BJ (cell line): Measurements from ENCODE around the gene SLX4. TPM values are rescaled to one million over a fixed set of nuclear protein-coding genes. Genes with fewer than 3 reads are reported as not detected.

Source experiments
- CTCF ChIA-PET: fragments of 350-600 bp; formaldehyde crosslinking; extraction: SDS; loops from one replicate; lab custom pipeline; 2021; ENCODE audit warnings: antibody characterized with exemption, inconsistent platforms; lab: Yijun Ruan, JAX
- POLR2A ChIA-PET: fragments of 300-600 bp; sonication (Branson Sonifier 250); formaldehyde crosslinking; extraction: SDS; loops from one replicate; lab custom pipeline; 2021; ENCODE audit warnings: antibody characterized with exemption; lab: Charles Lee
- DNase-seq: peaks from one replicate; pipeline ENCODE4 v3.0.0-alpha.2; 2011; ENCODE audit warnings: low read depth
- H3K27me3 ChIP-seq: 2 replicates; pipeline ENCODE4 v1.6.0; 2011; ENCODE audit warnings: low read length; ENCODE audit not compliant: control insufficient read depth, insufficient read depth
- H3K36me3 ChIP-seq: 2 replicates; pipeline ENCODE4 v1.5.1; 2011; ENCODE audit warnings: low read length; ENCODE audit not compliant: control insufficient read depth, insufficient read depth
- H3K4me3 ChIP-seq: 2 replicates; pipeline ENCODE4 v1.5.1; 2011; ENCODE audit warnings: low read depth, mild to moderate bottlenecking, control low read depth, low read length
- polyA plus RNA-seq: library from polyadenylated mRNA; depleted of rRNA; stranded (reverse); fragments of >200 nt; gene quantifications from 2 replicates; pipeline ENCODE4 v1.2.3, GENCODE V29; 2011
- TF ChIP-seq, protein P1 (sequence below): IDR thresholded peaks from 2 replicates; pipeline ENCODE4 v1.5.1; 2011; ENCODE audit warnings: low read depth, mild to moderate bottlenecking, control low read depth, inconsistent platforms, low read length, moderate library complexity; ENCODE audit not compliant: insufficient read depth

Gene SLX4
- polyA plus RNA-seq, 1 experiment = 0.92 TPM

GRCh38 chr16:3582276-3583165 lies 28.9 kb downstream of the SLX4 start:
- no peaks in the 10 kb centered on the region for H3K27me3 ChIP-seq
- TF ChIP-seq, protein P1, sequence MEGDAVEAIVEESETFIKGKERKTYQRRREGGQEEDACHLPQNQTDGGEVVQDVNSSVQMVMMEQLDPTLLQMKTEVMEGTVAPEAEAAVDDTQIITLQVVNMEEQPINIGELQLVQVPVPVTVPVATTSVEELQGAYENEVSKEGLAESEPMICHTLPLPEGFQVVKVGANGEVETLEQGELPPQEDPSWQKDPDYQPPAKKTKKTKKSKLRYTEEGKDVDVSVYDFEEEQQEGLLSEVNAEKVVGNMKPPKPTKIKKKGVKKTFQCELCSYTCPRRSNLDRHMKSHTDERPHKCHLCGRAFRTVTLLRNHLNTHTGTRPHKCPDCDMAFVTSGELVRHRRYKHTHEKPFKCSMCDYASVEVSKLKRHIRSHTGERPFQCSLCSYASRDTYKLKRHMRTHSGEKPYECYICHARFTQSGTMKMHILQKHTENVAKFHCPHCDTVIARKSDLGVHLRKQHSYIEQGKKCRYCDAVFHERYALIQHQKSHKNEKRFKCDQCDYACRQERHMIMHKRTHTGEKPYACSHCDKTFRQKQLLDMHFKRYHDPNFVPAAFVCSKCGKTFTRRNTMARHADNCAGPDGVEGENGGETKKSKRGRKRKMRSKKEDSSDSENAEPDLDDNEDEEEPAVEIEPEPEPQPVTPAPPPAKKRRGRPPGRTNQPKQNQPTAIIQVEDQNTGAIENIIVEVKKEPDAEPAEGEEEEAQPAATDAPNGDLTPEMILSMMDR = no peak
- no peak for DNase-seq
- POLR2A ChIA-PET = no interaction called here
- H3K4me3 ChIP-seq = no peak overlapping the region
- CTCF ChIA-PET = no interaction called here
- peaks cover 5% of the 10 kb centered on the region; the same call in 1 of the 2 replicates for H3K36me3 ChIP-seq

DNA sequence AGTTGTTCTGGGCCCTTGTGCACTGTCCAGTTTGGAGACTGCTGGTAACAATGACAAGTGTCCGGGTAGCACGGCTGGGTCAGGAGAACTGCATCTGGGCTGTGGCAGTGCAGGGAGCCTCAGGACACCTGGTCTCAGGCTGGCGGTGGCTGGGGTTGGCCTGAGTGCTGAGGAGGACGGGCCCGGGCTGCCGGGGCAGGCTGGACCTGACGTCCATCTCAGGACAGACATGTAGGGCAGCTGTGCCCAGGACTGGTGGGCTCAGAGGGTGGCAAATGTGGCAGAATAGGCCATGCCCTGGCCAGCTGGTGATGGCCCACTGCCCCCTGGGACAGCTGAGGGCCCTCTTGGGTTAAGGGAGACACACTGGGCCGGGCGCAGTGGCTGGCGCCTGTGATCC lies 30.0 kb downstream of the SLX4 start:
- DNase-seq = no peak
- TF ChIP-seq, protein P1 = no peak
- CTCF ChIA-PET = no interaction called here

DNA sequence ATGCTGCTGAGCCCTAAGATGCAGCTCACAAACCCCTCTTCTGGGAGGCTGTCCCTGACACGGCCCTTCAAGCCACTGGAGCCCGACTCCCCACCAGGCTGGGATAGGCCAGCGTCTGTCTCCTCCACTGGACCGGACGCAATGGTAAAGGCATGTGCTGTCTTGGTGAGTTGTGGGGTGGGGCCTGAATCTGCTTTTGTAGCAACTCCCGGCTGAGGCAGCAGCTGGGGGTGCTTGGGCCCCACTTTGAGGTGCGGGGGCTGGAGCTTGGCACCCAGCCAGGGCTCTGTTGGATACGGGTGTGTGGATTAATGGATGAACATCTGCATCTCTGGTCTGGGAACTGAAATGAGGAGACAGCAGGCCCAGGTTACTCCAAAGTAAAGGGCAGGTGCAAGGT lies 30.7 kb downstream of the SLX4 start:
- peaks cover 5% of the 10 kb centered on the region; the same call in 1 of the 2 replicates for H3K36me3 ChIP-seq
- no peaks in the 10 kb centered on the region for H3K27me3 ChIP-seq
- CTCF ChIA-PET = no interaction called here
- POLR2A ChIA-PET = no interaction called here
- no peak for DNase-seq
- TF ChIP-seq, protein P1 = no peak
- H3K4me3 ChIP-seq = no peak overlapping the region

More for the DNA sequence above, 30.0 kb downstream of the SLX4 start:
- H3K4me3 ChIP-seq = no peak overlapping the region
- no peaks in the 10 kb centered on the region for H3K27me3 ChIP-seq
- peaks cover 5% of the 10 kb centered on the region; the same call in 1 of the 2 replicates for H3K36me3 ChIP-seq
- POLR2A ChIA-PET = no interaction called here

DNA sequence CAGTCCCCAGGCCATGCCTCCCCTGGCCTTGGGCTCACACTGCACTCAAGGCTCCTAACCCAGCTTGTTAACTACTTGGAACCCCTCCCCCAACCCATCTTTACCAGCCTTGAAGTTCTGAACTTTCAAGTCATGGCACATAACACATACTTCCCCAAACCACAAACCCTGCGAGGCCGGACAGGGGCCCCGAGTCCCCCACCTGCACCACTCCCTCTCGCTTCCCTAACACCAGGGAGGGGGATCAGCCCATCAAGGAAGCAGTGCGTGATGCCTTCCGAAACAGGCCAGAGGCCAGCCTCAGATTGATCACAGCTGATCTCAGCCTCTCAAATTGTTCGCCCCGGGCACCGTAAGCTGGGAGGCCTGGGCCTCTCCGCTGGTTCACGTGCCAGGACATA lies 31.2 kb downstream of the SLX4 start:
- TF ChIP-seq, protein P1 = no peak
- POLR2A ChIA-PET = no interaction called here
- Histone ChIP-seq H3K27me3 (no peaks in the 10 kb centered on the region), H3K36me3 (peaks cover 5% of the 10 kb centered on the region; the same call in 1 of the 2 replicates), H3K4me3 (no peak overlapping the region)
- no peak for DNase-seq
- CTCF ChIA-PET = interaction anchor here (0.9 kb wide), 1 partner anchor 13 kb away, joined by 3 read pairs; no protein-coding TSS in a partner anchor

DNA sequence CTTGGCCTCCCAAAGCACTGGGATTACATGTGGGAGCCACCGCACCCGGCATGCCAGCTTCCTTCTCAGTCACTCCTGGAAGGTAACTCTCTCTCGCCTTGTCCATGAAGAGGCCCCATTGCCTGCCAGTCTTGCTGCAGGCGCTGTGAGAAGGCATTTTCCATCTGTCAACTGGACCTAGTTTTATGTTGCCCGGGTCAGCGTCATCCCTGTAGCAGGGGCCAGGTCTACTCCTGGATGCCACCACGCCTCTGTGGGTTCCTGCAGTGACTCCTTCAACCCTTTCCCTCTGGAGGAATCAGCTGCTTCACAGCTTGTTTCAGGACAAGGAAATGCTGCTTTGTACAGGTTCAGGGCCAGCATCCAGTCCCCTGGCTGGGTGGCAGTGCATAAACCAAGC lies 31.6 kb downstream of the SLX4 start:
- POLR2A ChIA-PET = no interaction called here

More for the DNA sequence above, 31.6 kb downstream of the SLX4 start:
- CTCF ChIA-PET = interaction anchor here (0.9 kb wide), 1 partner anchor 12 kb away, joined by 3 read pairs; no protein-coding TSS in a partner anchor
- no peaks in the 10 kb centered on the region for H3K27me3 ChIP-seq
- no peak for DNase-seq
- peaks cover 5% of the 10 kb centered on the region; the same call in 1 of the 2 replicates for H3K36me3 ChIP-seq
- no peak overlapping the region for H3K4me3 ChIP-seq
- TF ChIP-seq, protein P1 = no peak
